DMS 273 (cell line): ENCODE measurements around the gene CFAP90.

Source experiments
- DNase-seq: peaks from one replicate; lab custom pipeline; 2025; ENCODE audit not compliant: unreplicated experiment; lab: John Stamatoyannopoulos, UW

CFAP90 gene

GRCh38 chr5:7850395-7851239, at the start of gene CFAP90:
TSS of gene CFAP90 (minus strand) at chr5:7851133. CDS start at chr5:7851021, 112 bp downstream.
- peak; percentile 85 for DNase-seq

GRCh38 chr5:7897014-7897600, 46.2 kb upstream of the CFAP90 start:
- peak; percentile 79 for DNase-seq

- no peak for DNase-seq
These were observed 43.9 kb upstream of the CFAP90 start for GRCh38 chr5:7894860-7895259.

- DNase-seq = no peak
These were observed 43.5 kb upstream of the CFAP90 start for GRCh38 chr5:7894439-7894838.

GRCh38 chr5:7888901-7889300, 38.0 kb upstream of the CFAP90 start:
- no peak for DNase-seq

- DNase-seq = peak; percentile 44
These were observed 36.0 kb upstream of the CFAP90 start for GRCh38 chr5:7886849-7887475.

GRCh38 chr5:7884491-7885267, 33.7 kb upstream of the CFAP90 start:
- DNase-seq = no peak

- no peak for DNase-seq
These were observed 32.0 kb upstream of the CFAP90 start for GRCh38 chr5:7882926-7883325.

GRCh38 chr5:7881816-7882215, 30.9 kb upstream of the CFAP90 start:
- DNase-seq = no peak

- no peak for DNase-seq
These were observed 30.2 kb upstream of the CFAP90 start for GRCh38 chr5:7881091-7881490.

GRCh38 chr5:7878381-7878873, 27.5 kb upstream of the CFAP90 start:
- DNase-seq = no peak

GRCh38 chr5:7877851-7878250, 26.9 kb upstream of the CFAP90 start:
- no peak for DNase-seq

GRCh38 chr5:7876867-7877266, 25.9 kb upstream of the CFAP90 start:
- no peak for DNase-seq

GRCh38 chr5:7875151-7875550, 24.2 kb upstream of the CFAP90 start:
- DNase-seq = no peak

- DNase-seq = no peak
These were observed 23.7 kb upstream of the CFAP90 start for GRCh38 chr5:7874639-7875038.

GRCh38 chr5:7873216-7873615, 22.3 kb upstream of the CFAP90 start:
- DNase-seq = no peak

- no peak for DNase-seq
These were observed 21.7 kb upstream of the CFAP90 start for GRCh38 chr5:7872517-7873130.

- no peak for DNase-seq
These were observed 20.7 kb upstream of the CFAP90 start for GRCh38 chr5:7871653-7872052.

- peak; percentile 49 for DNase-seq
These were observed 18.7 kb upstream of the CFAP90 start for GRCh38 chr5:7869474-7870136.

- DNase-seq = peak; percentile 98
These were observed 18.0 kb upstream of the CFAP90 start, which contains the start of the genes FASTKD3 and MTRR for GRCh38 chr5:7868773-7869473. TSS of gene FASTKD3 (minus strand) at chr5:7869031. CDS start at chr5:7868083, 948 bp downstream. TSS of gene MTRR (plus strand) at chr5:7869148. CDS start at chr5:7870795, 1,647 bp downstream.
